Renal pelvis (tissue), 4 donors: ENCODE data around the gene RNF115. TPM values are rescaled to one million over a fixed set of nuclear protein-coding genes. Genes with fewer than 3 reads are reported as not detected.
"Not testable (repeated sequence)": the region's sequence is repeated elsewhere in the genome, so short reads cannot be mapped to it uniquely, and the experiment has no call there.

Experiments used
- DNase-seq: peaks from one replicate; pipeline ENCODE4 v3.0.0-alpha.2; 2013
- polyA plus RNA-seq, 3 donors: library from polyadenylated mRNA; unstranded; fragments of 120-200 nt; gene quantifications; one replicate each; pipeline ENCODE4 v1.2.1, GENCODE V29; 2013; ENCODE audit not compliant: insufficient read length in 3 of 3

Gene RNF115
- polyA plus RNA-seq, 3 donors = 12.4 to 21.9 (median 20.7) TPM

DNA sequence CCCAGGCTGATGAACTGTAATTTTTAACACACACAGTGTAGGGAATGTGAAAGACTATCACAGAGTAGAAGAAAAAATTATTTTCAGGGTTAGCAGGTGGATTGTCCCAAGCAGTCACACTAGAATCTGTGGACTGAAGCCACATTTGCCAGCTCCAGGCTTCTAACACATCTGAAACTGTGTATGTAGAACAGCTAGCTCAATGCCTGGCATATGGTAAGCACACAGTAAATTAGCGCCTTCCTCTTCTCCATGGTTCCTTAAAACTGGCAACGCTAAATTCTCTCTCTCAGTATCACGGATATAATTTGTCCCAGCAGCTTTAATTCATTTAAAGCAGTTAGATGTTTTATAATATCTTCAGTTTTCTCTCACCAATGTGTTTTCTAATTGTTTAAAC lies 19.1 kb upstream of the RNF115 start:
- DNase-seq = no peak

DNA sequence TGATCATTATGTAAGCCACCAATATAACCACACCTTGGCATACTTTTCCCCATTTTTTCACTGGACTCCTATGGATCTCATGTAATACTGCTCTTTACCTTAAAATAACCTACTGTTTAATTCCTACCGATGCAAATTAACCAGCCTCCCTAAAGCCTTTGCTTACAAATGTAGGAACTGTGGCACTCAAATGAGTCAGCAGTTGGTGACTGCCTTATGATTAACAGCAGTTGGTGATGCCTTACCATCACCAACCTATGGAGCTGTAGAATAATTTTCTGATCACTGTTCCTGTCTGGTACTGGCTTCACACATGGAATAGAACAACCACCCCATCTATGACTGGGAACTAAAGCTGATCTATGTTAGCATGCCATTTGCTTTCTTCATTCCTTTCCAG lies 13.8 kb upstream of the RNF115 start:
- DNase-seq = no peak

DNA sequence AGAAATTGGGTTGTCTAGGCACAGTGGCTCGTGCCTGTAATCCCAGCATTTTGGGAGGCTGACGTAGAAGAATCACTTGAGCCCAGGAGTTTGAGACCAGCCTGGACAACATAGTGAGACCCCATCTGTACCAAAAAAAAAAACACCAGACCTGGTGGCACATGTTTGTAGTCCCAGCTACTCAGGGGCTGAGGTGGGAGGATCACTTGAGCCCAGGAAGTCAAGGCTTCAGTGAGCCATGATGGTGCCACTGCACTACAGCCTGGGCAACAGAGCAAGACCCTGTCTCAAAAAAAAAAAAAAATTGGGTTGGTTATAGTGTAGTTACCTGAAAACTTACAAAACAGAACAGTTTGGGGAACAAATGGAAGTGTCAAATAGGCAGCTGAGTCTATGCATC lies 6.9 kb upstream of the RNF115 start:
- DNase-seq = not testable (repeated sequence)

DNA sequence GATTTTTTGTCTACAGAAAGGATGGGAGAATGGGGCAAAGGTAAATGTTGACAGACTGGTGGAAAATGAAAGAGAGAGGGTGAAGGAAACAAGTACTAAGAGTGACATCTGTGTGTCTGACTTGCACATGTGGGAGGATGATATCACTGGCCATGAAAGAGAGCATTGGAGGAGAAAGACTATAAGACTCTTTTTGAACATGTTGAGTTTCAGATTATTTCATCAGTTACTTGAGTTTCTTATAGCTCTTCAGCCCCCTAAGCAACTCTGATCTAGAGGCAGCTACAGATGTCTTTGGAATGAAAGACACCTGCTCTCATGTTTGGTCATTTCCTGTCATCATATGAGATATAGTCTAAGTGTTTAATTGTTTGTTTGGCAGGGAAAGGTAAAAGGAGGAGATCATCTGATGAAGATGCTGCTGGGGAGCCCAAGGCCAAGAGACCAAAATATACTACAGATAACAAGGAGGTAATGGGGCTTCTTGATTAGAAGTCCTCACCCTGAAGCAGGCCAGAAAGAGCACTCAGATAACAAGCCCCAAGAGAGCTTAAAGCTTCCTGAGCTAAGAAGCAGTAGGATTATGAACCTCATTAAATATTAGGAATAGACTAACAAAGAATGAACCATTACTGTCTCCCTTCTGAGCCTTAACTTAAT lies 4.6 kb upstream of the RNF115 start:
- no peak for DNase-seq

DNA sequence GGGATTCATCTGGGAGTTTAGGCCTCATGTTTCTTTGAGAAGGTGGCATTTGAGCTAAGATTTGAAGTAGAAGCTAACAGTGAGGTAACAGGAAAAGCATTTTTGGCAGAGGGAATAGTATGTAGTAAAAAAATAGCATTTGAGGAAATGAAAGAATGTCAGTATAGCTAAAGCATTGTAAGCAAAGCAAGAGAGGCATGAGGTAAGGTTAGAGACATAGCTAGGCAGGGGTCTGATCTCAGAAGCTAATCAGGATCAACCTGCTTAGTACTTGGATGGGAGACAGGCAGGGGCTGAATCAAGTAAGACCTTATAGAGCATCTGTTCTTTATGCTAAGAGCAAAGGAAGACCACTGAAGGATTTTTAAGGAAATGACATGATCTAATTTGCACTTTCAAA lies 4.1 kb upstream of the RNF115 start:
- no peak for DNase-seq

DNA sequence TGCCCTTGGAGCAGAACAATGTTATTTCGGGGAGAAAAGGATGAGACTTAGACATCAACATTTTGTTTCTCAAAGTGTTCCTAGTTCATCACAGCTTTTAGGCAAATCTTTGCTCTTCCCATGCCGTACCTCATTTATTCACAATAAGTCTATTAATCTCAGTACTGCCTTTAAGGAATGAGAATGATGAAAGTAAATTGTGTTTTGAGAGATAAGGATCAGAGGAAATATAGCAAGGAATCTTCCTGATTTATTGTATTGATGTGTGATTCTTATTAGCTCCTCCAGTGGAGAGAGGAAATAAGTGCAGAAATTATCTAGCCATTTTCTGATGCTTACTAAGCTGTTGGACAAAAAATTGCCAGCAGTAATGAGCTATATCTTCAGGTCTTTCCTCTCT lies 2.1 kb upstream of the RNF115 start:
- no peak for DNase-seq

DNA sequence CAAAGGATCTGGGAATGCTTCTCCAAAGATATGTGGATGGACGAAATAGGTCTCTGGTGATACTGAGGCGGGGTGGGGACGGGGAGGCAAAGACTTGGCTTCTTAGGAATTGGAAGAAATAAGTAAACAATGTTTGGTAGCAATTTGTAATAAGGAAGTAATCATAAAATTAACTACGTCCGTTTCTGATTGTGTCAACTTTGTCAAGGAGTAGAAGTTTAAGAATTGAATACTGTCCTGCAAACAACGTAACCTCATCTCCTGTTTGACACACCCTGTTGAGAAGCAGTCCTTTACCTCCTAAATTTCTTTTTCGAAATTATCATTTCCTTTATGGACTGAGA lies 576 bp upstream of the RNF115 start:
- DNase-seq = no peak

DNA sequence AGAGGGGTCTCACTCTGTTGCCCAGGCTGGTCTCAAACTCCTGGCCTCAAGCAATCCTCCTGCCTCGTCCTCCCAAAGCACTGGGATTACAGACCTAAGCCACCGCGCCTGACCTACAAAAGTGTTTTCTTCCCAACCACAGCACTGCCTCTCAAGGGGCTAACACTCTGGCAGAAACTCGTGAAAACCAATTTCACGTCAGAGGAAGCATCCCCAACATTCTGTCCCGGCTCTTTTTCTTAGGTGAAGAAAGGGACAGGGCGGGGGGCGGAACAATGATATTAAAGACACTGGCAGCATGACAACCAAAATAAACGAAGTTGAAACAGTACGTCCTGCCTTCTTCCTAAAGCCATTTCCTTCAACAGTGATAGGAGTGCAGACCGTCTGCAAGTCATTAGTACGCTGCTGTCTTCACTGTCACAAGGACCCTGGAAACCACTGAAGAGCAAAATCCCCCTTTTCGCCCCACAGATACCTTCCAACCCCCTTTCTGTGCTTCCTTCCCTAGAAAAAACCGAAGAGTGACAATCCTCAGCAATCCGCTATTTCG lies 1.0 kb downstream of the RNF115 start:
- not testable (repeated sequence) for DNase-seq

DNA sequence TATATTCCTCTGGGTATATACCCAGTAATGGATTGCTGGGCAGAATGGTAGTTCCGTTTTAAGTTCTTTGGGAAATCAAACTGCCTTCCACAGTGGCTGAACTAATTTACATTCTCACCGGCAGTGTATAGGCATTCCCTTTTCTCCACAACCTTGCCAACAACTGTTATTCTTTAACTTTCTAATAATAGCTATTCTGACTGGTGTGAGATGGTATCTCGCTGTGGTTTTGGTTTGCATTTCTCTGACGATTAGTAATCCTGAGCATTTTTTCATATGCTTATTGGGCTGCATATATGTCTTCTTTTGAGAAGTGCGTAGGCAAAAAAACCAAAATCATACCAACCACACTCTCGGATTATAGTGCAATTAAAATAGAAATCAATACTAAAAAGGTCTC lies 5.8 kb downstream of the RNF115 start:
- DNase-seq = not testable (repeated sequence)

DNA sequence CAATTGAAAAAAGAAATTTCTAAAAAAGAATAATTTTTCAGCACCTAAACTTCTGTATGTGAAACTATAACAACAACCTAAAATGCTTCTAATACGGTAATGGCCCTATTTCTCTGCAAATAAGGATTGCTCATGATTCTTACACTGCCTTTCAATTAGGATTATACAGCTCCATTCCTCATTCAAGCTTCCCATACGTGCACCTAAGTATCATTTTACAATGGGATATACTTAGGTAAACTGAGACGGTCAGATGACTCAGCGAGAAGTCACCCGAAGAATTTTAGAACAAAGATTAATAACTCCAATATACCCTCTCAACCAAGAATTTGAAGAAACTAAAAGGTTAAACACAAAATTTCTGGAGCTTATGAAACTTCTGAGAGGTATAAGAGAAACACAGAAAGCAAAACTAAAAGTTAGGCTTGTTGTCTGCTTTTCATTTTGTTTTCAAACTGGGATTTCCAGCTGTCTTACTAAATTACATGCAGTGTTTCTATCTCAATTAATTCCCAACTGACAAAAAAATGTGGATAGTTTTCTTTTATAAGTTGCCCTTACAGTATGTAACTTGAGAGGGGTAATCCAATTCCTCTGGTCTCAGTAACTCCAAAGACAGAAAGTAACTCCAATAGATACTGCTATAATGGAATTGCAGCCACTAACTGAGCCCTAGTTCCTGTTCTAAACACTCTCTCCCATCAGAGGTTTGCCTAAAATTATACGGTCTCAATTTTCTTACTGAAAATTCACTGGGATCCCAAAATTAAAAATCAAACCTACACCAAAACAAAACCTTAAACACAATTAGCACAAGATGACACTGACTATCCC lies 10.7 kb downstream of the RNF115 start:
- DNase-seq = not testable (repeated sequence)

DNA sequence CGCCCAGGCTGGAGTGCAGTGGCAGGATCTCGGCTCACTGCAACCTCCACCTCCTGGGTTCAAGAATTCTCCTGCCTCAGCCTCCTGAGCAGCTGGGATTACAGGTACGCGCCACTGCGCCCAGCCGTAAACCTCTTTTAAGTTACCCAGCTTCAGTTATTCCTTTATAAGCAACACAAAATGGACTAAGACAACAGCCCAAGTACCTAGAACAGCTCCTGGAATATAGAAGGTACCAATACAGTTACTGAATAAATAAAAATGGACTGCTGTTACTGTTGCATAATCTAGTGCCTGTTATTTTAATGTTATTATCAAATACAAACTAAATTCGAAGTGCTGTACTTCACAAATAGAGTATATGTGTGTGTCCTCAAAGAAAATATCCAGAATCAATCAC lies 17.1 kb downstream of the RNF115 start:
- DNase-seq = no peak

DNA sequence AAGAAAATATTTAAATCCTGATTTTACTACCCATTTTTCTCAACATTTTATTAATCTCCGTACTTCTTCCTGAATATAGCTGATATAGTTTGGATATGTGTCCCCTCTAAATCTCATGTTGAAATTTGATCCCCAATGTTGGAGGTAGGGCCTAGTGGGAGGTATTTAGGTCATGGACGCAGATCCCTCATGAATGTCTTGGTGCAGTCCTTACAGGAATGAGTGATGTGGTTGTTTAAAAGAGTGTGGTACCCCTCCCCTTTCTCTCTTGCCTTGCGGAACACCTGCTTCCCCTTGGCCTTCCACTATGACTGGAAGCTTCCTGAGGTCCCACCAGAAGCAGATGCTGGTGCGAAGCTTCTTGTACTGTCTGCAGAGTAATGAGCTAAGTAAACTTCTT lies 17.5 kb downstream of the RNF115 start:
- no peak for DNase-seq

DNA sequence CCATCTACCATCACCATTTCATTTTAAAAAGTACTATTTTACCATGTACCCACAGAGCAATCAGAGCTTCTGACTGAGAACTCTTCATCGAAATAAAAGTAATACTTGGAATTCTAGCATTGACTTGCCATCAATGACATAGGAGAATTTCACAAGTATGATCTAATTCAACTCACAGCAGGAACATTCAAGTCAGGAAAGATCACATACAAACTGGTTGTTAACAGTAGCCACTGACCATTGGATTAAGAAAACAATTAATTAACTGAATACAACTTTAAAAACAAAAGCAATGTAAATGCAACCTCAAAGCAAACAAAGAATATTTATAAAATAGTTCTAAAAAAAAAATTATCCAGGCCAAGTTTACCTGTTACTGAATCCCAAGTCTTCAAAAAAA lies 18.8 kb downstream of the RNF115 start:
- DNase-seq = no peak

DNA sequence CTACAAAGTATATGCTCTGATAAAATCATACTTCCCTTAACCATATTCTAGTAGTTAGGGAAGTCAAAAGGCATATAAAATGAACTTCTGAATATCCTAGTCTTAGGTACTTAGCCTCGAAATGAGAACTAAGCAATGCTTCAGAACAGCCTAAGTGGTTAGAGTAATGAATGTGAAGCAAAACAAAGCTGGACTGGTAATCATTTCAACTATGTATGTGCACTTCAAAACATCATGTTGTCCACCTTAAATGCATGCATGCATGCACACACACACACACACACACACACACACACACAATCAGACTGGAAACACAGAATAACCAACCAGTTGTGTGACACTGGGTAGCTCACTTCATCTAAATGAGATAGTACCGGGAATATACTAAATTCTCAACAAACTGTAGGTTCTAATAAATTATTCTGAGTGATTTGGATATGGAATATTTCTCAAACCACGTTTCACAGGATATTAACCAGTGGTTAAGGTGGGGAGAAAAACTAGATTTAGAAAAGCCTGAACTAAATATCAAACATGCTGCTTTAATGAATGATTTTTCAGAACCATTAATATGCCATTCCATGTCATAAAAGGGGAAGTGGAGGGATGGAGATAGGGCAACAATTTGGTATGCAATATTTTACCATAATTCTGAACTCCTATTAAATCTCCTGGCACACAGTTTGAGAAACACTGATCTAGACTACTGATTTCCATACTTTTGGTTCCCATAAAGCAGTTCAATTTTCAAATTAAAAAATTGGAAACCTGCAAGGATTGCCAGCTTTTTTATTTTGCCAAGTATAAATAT lies 19.5 kb downstream of the RNF115 start:
- DNase-seq = no peak

DNA sequence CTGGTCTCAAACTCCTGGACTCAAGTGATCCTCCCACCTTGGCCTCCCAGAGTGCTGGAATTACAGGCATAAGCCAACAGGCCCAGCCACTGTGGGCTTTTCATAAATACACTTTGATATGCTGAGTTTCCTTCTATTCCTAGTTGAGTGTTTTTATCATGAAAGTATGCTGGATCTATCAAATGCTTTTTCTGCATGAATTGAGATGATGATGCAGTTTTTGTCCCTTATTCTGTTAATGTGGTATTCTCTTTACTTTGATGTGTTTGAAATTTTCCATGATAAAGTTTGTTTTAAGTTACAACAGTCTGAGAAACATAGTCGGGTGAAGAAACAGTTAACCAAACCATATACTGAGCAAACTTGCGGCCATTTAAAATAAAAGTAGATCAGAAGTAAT lies 24.1 kb downstream of the RNF115 start:
- DNase-seq = no peak

DNA sequence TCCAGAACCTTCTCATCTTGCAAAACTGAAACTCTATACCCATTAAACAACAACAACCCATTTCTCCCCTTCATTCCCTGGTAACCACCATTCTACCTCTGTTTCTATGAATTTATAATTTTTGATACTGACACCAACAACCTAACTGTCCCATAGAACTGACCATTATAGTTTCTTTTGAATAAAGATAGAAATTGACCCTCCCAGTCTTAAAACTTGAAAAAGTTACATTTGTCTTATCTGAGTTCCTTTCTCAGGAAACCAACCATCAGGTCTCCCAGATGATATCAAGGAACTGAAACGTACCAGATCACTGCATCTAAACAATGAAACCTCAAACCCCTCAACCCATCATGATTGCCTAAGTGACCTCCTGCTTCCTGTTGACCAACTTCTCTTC lies 27.1 kb downstream of the RNF115 start:
- no peak for DNase-seq

DNA sequence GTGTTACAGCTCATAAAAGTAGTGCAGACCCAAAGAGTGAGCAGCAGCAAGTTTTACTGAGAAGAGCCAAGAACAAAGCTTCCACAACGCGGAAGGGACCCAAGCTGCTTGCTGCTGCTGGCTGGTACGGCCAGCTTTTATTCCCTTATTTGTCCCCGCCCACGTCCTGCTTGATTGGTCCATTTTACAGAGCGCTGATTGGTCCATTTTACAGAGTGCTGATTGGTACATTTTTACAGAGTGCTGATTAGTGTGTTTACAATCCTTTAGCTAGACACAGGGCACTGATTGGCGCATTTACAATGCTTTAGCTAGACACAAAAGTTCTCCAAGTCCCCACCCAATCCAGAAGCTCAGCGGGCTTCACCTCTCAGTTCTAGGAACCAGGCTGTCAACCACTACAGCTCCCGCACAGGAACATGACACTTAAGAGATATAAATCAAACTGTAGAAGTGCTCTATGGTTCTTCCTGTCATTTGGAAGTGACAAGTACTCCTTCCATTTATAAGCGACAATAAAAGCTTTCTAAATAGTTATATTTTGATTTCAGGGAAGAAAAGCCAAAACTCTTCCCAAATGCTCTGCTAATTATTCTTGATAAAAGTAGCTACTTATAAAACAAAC lies 28.5 kb downstream of the RNF115 start:
- DNase-seq = no peak

DNA sequence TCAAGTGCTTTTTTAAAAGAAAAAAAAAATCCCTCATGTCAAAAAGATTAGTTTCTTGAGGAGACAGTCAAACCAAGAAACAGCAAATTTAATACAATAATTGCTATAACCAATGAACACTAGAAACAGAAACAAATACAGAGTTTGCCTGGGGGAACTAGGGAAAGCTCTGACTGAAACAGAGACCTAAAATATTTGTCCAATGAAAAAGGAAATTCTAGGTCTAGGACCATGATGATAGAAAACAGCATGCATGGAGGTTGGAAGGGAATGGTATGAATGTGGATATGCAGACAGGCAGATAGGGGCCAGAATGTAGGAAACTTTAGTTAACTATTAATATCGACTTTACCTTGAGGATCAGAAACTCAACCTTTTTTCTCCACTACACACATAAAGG lies 31.4 kb downstream of the RNF115 start:
- DNase-seq = no peak

DNA sequence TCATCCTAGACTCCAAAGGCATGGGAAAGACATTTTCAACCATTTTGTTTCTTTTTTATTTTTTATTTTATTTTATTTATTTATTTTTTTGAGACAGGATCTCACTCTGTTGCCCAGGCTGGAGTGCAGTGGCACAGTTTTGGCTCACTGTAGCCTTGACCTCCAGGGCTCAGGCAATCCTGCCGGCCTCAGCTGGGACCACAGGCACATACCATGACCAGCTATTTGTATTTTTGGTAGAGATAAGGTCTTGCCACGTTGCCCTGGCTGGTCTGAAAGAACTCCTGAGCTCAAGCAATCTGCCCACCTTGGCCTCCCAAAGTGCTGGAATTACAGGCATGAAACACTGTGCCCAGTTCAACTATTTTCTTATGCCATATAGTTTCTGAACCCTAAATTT lies 32.0 kb downstream of the RNF115 start:
- DNase-seq = not testable (repeated sequence)

DNA sequence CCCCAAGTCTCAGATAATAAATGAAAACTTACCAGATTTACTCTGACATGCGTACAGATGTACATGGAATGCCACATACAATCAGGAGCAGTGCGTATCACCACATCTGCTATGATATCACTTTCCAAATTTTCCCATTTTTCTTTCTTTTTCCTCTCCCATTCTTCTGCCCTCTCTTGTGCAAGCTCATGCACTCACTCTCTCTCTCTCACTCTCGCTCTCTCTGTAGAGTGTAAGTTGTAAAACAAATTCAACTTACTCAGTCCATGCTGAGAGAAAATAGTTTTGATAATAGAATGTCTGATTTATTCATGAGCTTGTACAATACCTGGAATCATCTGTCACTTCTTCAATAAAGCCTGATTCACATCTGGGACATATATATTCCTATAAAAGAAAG lies 35.3 kb downstream of the RNF115 start:
- DNase-seq = no peak

DNA sequence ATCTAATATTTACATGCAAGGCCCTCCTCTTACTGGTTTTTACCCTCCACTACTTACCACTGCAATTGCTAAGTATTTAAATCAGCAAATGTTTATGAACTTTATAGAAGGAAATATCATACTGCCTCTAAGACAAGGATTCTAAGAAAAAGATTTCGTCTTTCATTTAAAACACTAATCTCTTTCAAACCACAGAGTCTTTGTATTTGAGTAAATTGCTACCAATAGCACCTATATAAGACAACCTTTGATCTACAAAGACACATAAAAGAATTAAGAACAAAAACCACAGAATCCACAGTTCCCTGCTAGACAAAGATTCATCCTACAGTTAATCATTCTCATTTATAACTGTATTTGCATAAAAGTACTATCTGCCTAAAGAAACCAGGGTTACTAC lies 37.6 kb downstream of the RNF115 start:
- DNase-seq = no peak

DNA sequence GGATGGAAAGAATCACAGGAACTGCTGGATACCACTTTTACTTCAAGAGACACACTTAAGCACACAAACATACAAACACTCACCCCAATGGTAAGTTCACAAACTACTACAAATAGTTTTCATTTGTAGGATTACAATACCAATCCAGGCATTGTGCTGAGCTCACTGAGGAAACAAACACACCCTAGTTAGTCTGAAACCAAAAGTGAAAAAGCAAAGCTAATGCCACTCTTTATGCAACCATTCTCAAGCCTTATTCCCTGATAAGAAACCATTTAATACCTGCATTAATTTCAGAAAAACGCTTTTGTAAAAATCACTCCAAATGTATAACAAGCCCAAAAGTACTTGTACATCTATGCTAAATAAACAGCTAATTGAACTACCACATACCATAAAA lies 38.3 kb downstream of the RNF115 start:
- DNase-seq = no peak
